ENCODE results near the gene RABGGTA.
A peak's percentile ranks its signal among the peaks of the same experiment; 100 is the strongest.

The RABGGTA gene

DNA sequence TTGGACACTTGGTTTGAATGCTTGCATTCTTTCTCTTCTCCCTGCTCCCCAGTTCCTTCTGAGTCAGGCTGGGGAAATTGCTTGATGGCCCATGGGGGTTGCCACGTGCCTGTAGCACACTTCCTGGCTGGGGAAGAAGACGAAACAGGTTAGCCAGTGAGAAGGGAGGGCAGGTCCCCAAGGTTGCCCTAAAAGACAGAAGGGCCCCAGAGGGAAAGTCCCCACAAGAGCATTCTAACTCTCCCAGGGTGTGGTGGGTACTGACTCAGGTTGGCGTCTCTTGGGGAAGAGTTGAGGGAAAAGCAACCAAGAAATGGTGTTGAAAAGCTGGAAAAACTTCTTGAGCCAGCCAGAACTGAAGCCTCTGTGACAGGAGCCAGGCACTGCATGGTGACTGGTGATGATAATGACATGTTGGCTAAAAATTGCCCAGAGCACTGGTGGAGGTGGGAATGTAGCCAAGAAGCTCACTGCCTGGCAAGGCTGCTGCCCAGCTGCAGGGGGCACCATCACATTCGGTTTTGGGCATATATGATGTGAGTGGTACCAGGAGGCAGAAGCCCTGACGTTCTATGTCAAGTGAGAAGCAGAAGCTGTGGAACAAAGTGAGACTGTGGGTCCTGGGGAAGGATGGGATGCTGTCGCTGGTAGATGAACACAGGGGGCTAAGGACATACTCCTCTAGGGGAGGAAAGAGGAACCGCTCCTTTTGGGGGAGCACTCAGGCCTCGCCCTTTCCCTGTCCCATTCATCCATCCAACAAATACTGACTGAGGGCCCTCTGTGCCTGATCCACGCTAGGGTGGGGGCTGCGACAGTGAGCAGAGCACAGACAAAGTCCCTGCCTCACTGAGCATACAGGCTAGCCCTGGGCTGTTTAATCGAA is 8.1 kb upstream of the RABGGTA start:
- DNase-seq (ENCODE audit: low read depth in 2 of 2): peak in 1 of 2 donors; percentile 29

DNA sequence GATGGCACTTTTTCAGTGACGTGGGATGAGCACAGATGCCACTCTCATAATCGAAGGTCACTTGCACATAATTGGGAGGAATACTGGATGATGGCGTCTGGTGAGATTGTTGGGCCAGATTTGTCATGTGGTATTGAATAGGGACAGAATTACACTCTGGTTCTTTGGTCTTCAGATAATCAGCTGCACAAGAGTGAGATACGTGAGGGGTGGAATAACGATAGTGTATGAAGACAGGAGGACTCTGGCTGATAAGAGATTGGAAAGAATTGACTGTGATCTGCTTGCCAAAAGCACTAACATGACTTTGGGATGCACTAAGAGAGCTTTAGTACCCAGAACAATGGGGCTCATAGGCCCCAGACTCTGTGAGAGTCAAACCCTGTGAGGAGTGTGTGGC is 7.0 kb upstream of the RABGGTA start:
- no peak for DNase-seq (ENCODE audit: low read depth in 2 of 2)

DNA sequence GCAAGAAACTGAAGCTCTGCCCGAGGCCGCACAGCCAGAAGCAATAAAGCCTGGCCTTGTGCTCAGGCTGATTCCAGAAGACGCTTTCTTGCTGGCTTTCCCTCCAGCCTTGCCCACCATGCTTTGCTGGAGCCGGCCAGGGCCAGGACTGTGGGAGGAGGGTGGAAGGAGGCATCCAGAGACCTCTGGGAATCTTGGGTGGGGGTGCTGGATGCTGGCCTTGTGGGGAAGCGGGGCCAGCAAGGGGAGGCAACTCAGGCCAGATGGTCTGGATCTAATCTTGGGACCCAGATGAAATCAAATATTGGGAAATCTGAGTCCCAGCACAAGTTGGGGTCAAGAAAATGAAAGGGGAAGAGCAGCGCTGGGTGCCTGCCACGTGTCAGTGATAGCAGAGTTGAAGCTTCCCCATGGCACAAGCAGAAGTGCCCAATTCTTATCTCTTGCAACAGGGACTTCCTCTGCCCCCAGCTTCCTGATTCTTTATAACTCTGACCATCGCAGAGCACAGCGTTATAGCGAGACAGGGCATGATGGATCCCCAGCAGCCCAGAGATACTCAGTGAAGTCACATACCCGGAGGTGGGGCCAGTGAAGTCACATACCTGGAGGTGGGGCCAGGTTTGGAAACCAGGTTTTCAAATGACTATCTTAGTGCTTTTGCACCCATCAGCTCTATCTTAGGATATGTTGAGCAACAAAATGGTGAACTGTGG is 6.4 kb upstream of the RABGGTA start:
- no peak for DNase-seq (ENCODE audit: low read depth in 2 of 2)

DNA sequence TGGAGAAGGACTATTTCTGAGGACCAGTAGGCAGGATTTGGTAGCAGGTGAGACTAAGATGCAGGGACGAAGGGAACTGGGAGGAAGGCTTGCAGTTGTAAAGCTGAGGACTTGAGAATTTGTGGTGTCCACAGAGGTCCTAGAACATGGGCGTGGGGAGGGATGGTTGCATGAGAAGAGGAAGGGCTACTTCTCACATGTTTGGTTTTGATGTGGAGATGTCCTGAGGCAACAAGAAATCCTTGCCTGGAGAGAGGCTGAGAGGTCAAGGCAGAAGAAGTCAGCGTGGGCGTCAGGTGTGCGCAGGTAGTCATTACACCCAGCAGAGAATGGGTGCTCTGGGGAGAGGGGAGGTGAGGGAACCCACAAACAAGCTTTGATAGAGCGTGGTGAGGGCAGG is 5.7 kb upstream of the RABGGTA start:
- no peak for DNase-seq (ENCODE audit: low read depth in 2 of 2)

DNA sequence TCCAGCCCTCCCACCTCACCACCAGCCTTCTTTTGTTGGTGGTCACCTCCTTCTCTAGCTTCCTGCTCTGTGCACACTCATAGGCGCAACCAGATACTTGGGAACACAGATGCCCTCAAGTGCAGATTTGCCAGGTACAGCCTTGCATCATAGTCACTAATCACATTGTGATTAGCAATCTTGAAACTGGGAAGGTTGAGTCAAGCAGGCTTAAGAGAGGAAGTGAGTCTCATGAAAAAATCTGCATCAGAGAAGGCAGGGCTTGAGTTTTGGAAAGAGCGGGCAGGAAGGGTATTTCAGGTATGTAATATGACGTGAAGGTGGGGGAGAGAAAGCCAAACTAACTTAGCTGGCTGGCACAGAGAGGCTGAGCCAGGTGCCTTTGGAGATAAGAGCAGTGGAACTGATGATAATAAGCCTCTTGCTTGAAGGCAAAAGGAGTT is 2.7 kb upstream of the RABGGTA start:
- no peak for DNase-seq (ENCODE audit: low read depth in 2 of 2)

DNA sequence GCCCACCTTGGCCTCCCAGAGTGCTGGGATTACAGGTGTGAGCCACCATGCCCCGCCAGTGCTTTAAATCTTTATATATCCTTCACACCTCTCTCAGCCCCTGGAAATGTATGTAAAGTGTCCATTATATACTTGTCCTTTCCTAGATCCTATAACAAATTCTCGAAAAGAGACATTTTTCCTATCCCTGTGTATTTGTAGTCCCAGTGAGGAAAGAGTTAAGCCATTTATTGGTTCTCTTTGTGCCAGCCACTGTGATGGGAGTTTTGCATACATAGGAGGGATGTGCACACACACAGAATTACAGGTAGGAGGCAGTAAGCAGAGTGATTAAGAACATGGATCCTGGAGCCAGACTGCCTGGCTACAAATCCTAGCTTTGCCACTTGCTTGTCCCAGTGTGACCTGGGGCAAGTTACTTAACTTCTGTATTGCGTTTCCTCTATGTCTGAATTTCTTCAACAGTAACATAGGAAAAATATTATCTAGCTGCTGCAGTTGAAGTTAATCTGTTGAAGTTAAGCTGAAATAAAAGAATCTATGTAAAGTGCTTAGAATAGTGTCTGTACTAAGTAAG is 2.1 kb upstream of the RABGGTA start:
- no peak for DNase-seq (ENCODE audit: low read depth in 2 of 2)

DNA sequence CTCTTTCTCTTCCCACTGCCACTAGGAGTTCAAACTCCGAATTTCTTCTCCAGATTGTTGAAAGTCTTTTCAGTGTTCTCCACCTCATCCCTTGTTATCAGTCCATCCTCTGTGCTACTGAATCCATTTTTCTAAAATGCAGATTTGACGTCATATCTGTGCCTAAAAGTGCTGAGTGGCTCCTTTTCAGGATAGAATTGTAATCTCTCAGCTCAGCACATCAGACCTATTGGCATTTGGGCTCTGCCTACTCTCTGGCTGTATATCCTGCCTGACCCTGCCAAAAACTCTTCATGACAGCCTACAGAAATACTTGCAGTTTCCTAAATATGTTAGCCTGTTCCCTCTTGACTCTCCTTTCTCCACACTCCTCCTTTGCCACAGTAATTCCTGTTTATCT is 1.1 kb upstream of the RABGGTA start:
- DNase-seq (ENCODE audit: low read depth in 2 of 2): no peak

DNA sequence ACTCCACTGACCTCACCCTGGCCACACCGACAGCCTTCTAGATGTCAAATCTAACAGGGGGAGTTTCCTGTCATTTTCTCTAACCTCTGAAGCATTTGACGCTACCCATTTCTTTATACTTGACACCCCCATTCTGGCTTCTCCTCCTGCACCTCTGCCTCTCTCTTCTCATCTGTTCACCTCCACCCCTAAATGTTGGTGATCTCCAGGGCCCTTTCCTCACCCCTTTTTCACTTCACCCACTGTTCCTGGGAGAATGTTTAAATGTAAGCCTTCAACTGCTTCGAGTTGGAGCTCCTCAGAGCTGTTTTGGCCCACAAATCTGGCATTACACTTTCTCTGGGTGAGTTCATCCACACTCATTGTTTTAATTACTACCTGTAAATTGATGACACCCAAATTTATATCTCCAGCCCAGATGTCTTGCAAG is 452 bp upstream of the RABGGTA start:
- no peak for DNase-seq (ENCODE audit: low read depth in 2 of 2)

DNA sequence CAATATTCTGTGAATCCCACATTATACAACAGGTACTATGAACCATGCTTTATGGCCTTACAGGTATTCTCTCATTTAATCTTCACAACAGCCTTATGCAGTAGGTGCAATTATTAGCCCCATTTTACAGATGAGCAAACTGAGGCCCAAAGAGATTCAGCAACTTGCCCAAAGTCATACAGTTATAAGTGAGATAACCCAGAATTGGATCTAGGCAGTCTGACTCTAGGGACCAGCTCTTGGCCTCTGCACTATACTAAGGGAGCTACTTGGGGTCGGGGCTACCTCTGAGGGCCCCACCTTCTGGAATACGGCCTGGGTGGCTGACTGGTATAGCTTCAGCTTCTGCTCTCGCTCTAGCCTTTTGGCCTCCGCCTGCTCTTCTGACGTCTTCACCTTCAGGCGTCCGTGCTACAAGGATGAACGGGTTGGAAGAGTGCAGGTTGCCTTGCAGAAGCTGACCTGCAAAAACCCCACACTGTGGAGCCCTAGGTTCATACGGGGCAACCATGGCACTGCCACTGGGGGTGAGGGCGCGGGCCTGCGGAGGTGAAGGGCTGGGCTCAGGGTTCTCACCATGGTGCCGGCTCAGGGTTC is 762 bp downstream of the RABGGTA start:
- DNase-seq (ENCODE audit: low read depth in 2 of 2): no peak

DNA sequence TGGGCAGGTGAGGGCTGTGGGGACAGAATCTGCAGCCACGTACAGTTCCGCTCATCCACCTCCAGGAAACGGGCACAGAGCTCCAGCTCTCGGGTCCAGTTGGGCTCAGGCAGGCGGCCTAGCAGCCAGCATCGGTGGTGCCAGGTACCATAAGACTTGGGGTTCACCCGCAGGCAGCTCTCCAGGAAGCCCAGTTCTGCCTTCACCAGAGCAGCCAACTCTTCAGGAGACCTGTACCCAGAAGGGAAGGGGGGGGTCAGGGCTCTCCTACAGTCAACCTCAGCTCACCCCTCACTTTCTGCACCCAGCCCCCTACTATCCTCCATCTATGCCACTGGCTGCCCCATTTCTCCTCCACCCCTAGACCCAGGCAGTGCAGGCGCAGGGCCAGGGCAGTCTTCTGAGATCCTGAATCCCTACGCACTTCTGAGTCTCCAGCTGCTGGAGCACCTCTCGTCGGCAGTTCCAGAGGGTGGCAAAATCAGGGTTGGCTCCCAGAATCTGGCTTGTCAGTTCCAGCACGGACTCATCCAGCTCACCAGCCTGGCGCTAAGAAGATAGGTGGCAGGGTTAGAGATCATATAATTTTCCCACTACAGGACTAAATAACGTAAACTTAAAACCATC is 1.4 kb downstream of the RABGGTA start:
- DNase-seq (ENCODE audit: low read depth in 2 of 2): no peak

DNA sequence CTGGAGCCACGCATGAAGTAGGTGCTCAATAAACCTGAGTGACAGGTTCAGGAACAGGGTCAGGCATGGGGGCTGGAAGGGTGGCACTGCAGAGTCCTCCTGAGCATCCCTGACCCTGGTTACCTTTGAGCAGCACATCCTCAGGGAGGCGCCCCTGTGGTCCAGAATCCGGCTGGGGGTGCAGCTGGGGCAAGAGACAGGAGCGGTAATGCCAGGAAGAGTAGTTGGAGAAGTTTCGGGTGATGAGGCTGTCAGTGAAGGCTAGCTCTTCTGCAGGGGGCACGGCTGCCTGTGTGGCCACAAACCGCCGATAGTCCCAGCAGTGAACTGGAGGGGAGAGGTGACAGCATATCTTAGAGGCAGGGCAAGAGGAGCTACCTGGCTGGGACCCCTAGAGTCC is 2.0 kb downstream of the RABGGTA start:
- no peak for DNase-seq (ENCODE audit: low read depth in 2 of 2)

DNA sequence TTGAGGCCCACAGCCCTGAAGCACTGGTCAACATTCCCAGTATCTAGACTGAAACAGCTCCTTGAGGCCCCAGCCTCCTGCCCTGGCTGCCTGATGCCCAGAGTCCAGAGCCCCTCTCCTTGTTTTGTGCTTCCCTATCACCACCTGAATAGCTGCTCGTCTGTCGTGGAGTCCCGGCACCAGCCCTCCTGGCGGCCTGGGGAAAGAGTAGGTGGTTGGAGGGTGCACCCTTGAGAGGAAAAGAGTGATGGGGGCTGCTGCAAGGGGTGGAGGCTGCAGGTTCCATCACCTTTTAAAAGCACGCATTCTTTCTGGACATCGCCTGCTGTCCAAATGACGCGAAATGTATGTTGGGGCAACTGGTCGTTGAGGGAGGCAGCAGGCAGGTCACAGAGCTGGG is 3.2 kb downstream of the RABGGTA start:
- DNase-seq (ENCODE audit: low read depth in 2 of 2): no peak

DNA sequence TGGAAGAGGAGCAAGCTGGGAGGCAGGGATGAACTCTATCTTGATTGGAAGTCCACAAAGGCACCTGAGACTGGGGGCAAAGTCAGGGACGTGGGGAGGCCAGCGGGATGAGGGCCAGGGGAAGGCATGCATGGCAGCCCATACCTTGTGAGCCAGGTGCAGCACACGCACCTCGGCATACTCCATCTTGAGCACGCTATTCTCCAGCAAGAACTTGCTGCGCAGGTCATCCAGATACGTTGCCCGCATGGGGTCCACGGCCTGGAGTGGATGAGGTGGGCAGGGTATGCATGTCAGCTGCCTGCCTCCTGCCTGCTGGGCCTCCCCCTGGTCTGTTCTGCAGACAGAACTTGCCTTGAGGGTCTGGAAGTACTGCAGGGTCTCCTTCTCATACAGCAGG is 3.9 kb downstream of the RABGGTA start:
- no peak for DNase-seq (ENCODE audit: low read depth in 2 of 2)

DNA sequence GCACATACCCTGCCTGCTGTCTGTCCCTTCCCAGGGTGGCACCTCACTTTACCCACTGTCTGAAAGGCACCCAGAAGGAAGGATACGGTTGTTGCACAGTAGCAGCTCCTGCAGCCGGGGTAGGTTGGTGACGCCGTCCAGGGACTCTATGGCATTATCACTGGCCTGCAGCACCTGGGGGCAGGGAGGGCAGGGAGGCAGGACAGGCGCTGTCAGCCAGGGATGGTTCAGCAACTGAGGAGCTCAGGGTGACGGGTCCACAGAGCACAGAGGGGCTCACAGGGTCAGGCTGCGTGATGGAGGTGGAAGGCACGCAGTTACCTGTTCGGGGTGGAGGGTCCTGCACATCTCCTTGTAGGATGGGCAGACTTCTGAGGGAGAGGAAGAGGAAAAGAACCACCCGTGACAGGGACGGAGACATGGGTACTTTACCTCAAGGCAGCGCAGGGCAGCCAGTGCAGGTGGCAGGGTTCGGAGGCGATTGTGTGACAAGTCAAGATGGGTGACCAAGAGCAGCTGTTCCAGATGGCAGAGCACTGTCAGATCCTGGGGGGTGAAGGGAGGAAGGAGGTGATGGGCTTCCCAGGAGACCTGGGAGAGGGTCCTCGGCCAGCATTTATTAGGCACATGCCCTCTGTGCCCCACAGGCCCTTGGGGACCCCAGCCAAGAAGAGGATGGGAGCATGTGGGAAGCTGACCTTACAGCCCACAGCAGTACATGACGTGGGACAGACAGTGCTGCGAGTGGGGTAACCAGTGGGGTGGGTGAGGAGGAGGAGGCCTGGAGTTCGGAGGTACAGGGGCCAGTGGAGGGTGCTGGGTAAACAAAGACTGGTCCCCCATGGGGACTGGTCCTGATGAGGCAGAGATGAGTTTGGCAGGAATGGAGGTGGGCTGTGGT is 4.8 kb downstream of the RABGGTA start:
- DNase-seq (ENCODE audit: low read depth in 2 of 2): no peak

DNA sequence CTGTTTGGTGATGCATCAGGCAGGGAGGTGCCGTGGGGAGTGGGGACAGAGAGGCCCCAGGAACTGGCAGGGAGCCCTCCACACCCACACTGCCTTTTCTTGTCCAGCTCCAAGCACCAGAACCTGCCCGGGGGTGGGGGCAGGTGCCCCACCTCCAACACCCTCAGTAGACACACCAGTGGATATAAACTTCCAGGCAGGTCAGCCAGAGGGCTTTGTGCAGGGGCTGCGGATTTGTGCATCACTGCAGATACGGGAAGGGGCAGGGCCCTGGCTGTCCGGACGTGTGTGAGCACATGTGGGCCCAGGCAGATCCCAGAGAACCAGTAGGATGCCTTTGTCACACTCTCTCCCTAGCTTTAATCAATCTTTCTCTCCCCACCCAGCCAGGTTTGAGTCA is 7.1 kb downstream of the RABGGTA start:
- DNase-seq (ENCODE audit: low read depth in 2 of 2): no peak

DNA sequence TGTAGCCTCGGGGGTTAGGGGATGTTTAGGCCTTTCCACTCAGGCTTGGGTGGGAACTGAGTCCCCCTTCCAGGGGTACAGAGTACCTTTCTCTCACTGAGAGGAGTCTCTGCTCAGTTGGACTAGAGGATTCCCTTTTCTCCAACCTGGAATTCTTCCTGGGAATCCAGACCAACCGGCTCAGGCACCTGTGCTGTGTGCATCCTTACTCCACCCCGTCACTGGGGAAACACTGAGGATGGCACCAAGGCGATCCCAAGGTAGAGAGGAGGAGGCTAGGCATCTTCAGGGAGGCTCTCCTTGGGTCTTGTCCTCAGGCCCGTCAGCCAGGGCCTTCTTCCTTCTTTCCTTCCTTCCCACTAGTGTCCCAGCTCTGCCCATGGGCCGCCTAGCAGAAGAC is 7.5 kb downstream of the RABGGTA start:
- DNase-seq (ENCODE audit: low read depth in 2 of 2): no peak

DNA sequence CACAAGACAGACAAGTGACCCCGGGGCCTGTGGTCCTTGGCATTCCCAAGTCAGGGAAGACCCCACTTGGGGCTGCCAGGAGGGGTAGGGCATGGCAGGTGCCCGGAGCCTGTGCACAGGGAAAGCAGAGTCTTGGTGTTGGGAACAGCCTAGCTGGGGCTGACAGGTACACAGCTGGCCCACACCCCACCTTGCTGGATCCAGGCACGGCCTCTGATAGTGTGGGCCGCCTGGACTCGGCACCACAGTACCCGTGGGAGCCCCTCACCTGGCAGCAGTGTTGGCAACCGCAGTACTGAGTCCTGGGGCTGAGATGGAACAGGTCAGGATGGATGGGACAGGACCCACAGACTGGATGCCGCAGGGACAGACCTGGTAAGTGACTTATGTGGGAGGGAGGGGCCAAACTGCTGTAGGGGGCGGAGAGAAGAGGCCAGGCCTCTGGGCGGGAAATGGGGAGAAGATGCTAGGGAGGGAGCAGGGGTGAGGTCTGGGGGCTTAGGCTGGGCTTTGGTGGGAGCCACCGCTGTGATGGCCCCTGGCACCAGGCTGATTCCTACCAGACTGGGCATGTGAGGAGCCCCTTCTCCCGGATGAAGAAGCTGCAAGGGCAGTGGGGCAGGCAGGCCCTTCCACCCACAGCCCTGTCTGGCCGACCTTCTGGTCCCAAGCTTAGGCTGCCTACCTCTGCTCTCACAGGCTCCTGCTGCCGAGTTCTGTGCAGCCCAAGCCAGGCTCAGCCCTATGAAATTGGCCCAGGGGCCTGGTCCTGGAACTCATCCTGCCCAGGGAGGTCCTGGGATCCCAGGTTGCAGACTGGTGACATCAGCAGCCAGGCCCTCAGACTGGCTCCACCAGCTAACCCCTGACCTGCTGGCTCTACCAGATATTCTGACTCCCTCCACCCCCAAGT is 8.3 kb downstream of the RABGGTA start, which contains the start of gene TGM1:
TSS of gene TGM1 (minus strand) at position 357 of the 913 bp plus-strand sequence. CDS start 825 bp downstream, outside the sequence.
- no peak for DNase-seq (ENCODE audit: low read depth in 2 of 2)

DNA sequence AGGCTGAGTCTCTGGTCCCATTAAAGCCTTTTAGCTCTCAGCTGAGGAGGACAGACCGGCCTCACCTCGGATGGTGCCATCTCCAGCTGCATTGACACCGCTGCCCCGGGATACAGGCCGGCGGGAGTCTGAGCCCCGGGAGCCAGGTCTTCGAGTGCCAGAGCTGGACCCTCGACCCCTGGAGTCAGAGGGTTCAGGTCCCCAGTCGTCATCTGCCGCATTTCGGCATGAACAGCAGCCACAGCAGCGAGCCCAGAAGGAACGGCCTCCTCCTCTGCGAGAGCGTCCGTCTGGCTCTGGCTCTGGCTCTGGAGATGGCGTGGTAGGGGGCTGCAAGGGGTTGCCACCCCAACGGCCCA is 9.4 kb downstream of the RABGGTA start:
- no peak for DNase-seq (ENCODE audit: low read depth in 2 of 2)

DNA sequence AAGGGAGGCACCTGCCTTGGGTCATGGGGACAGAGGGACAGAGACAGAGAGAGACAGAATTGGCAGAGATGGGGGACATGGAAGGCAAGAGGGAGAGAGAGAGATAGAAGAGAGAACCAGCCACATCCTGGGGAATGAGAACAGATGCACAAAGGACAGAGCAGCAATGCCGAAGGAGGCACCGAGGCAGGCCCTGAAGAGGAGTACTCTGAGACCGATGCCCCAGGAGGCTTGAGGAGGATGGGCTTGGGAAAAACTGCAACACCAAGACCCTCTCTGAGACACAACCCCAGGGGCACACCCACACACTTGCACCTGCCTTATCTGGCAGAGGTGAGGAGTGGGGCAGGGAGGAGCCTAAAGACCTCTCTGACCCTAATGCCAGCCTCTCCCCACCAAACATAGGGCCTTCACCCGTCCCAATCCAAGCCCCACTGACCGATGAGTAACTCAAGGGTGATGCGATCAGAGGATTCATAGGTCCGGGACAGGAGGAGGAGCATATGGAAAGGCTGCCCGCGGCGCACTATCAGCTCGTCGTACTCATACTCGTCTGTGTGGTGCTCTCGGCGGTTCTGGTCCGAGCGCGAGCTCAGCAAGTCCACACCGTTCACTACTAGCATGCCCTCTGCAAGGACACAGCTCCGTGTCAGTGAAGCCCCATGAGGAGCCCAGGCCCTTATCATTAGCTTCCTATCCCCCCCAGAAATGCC is 10.0 kb downstream of the RABGGTA start:
- no peak for DNase-seq (ENCODE audit: low read depth in 2 of 2)
